HCT116 (cell line): ENCODE data around the gene KCNK6.

Source experiments
- ATF3 ChIP-seq: IDR thresholded peaks from 2 replicates; pipeline ENCODE4 v1.6.1; 2012
- CTCF ChIP-seq, 3 experiments: fragments of 200-600 bp in 1 of 3; sonication (generic) in 1 of 3; IDR thresholded peaks in 2 of 3; conservative IDR thresholded peaks in 1 of 3; 2 replicates each; pipeline ENCODE4 v1.5.1; 2012 to 2017; ENCODE audit warnings: low read depth in 2 of 3, low read length in 2 of 3, antibody characterized with exemption in 1 of 3, borderline replicate concordance in 1 of 3, control low read depth in 1 of 3, mild to moderate bottlenecking in 1 of 3, mixed read lengths in 1 of 3, mixed run types in 1 of 3, moderate library complexity in 1 of 3; ENCODE audit not compliant: insufficient read depth in 1 of 3
- EZH2phosphoT487 ChIP-seq: fragments of 200-600 bp; IDR thresholded peaks from 2 replicates; pipeline ENCODE4 v1.6.1; 2018; ENCODE audit warnings: antibody characterized with exemption, borderline replicate concordance
- JUND ChIP-seq: IDR thresholded peaks from 2 replicates; pipeline ENCODE4 v1.6.1; 2012
- POLR2A ChIP-seq: IDR thresholded peaks from 2 replicates; pipeline ENCODE4 v1.7.0; 2011; ENCODE audit warnings: borderline replicate concordance; ENCODE audit not compliant: insufficient read depth, insufficient read length; ENCODE audit errors: extremely low read depth
- POLR2AphosphoS5 ChIP-seq: IDR thresholded peaks from 2 replicates; pipeline ENCODE4 v1.6.1; 2011; ENCODE audit warnings: mild to moderate bottlenecking, low read depth, low read length, moderate library complexity
- YY1 ChIP-seq: IDR thresholded peaks from 2 replicates; pipeline ENCODE4 v1.6.1; 2011; ENCODE audit warnings: low read length, low read depth, moderate library complexity, mild to moderate bottlenecking; ENCODE audit not compliant: insufficient replicate concordance; ENCODE audit errors: extremely low read depth
- ZFX ChIP-seq: fragments of 450-650 bp; IDR thresholded peaks from 2 replicates; pipeline ENCODE4 v1.6.1; 2017
- ZNF274 ChIP-seq: fragments of 200-500 bp; sonication (Bioruptor generic); IDR thresholded peaks from 2 replicates; pipeline ENCODE4 v1.6.1; 2014; ENCODE audit warnings: mild to moderate bottlenecking, low read depth, low read length, inconsistent platforms

GRCh38 chr19:38326591-38326990 is 6.9 kb downstream of the KCNK6 start:
- TF ChIP-seq POLR2A (no peak), ATF3 (no peak), EZH2phosphoT487 (no peak), ZFX (no peak), CTCF (IDR thresholded peaks at IDR 0.05 in 2 of 3, conservative IDR thresholded peaks at IDR 0.05 in 1 of 3; ENCODE audit: borderline replicate concordance in 1 of 3, insufficient read depth in 1 of 3, low read depth in 2 of 3, low read length in 2 of 3) (no peak), JUND (no peak), YY1 (no peak), ZNF274 (no peak), POLR2AphosphoS5 (no peak)
